Activated naive CD4-positive, alpha-beta T cell treated with anti-CD3 and anti-CD28 coated beads, Interleukin-2, amount 10 ng/mL, durations not matched to agents 7 days and 5 days (primary cell): Measurements from ENCODE around the gene RUNX2.

ENCODE experiments used
- CTCF ChIA-PET: fragments of 350-600 bp; sonication (Branson Sonifier 250); formaldehyde crosslinking; loops from one replicate; lab custom pipeline; 2021; ENCODE audit warnings: antibody characterized with exemption; lab: Charles Lee
- DNase-seq: peaks from one replicate; pipeline ENCODE4 v3.0.0-alpha.2; 2020
- H3K27ac Mint-ChIP-seq: one replicate; pipeline ENCODE4 v1.8.0; 2021; ENCODE audit warnings: mild to moderate bottlenecking, moderate library complexity, mixed read lengths
- H3K27me3 Mint-ChIP-seq: one replicate; pipeline ENCODE4 v1.8.0; 2021; ENCODE audit warnings: mild to moderate bottlenecking, mixed read lengths
- H3K36me3 Mint-ChIP-seq: one replicate; pipeline ENCODE4 v1.8.0; 2021; ENCODE audit warnings: mixed read lengths
- H3K4me1 Mint-ChIP-seq: one replicate; pipeline ENCODE4 v1.8.0; 2021; ENCODE audit warnings: mixed read lengths
- H3K4me3 Mint-ChIP-seq: one replicate; pipeline ENCODE4 v1.8.0; 2021; ENCODE audit warnings: mild to moderate bottlenecking, moderate library complexity, mixed read lengths
- H3K9me3 Mint-ChIP-seq: one replicate; pipeline ENCODE4 v1.8.0; 2021; ENCODE audit warnings: mixed read lengths

Gene RUNX2

DNA sequence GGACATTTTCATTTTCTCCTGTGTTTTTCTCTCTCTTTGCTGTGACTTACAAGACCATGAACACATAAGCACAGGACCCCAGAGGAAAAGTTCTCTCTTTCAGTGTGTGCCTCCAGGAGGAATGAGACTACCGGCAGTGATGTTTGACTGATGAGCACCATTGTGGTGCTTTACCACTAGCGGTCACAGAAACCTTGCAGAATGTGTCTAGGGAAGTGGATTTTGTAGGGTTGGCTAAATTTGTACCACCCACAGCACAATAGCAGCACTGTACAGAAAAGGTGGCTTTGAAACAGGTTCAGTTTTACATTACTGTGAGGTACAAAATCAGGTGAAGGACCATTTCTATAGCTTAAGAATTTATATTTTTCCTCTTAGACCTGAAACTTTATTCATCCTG is 351.5 kb downstream of the RUNX2 start:
- Mint-ChIP-seq H3K27me3 (peaks cover 4% of the 10 kb centered on the region), H3K4me3 (no peak overlapping the region), H3K36me3 (peaks cover 9% of the 10 kb centered on the region), H3K4me1 (peaks cover 50% of the 10 kb centered on the region), H3K27ac (no peak overlapping the region), H3K9me3 (peaks cover 15% of the 10 kb centered on the region)
- CTCF ChIA-PET = no interaction called here
- no peak for DNase-seq

DNA sequence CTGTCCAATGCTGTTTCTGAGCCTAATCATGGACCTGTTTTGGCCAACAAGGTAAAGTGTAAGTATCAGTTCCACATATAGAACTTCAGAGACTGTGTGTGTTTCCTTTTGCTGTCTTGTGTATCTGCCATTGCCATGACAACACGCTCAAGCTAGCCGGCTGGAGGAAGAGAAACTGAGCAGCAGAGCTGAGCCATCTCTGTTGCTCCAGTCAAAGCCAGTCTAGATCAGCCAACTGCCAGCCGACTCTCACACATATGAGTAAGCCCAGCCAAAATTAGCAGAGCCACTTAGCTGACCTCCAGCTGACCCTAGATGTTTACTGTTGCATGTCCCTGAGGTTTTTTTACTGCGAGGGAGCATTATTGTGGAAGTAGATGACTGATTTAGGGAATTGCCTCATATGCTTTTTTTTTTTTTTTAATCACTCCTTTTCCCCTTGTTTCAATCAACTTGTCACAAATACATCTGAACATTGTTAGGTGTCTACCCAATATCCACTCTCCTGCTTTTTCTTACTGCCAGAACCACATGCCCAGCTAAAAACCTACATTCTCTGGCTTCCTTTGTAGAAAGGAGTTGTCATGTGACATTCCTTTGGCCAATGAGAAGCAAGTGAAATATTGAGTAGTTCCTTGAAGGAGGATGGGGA is 353.9 kb downstream of the RUNX2 start:
- H3K9me3 Mint-ChIP-seq = peaks cover 17% of the 10 kb centered on the region
- H3K4me1 Mint-ChIP-seq = peaks cover 30% of the 10 kb centered on the region
- H3K4me3 Mint-ChIP-seq = no peak overlapping the region
- CTCF ChIA-PET = interaction anchor here (0.6 kb wide), 2 partner anchors 58 to 672 kb away, joined by 3 read pairs; no protein-coding TSS in a partner anchor
- no peak overlapping the region for H3K27ac Mint-ChIP-seq
- H3K36me3 Mint-ChIP-seq = peaks cover 9% of the 10 kb centered on the region
- H3K27me3 Mint-ChIP-seq = peaks cover 7% of the 10 kb centered on the region
- DNase-seq = peak; percentile 60

DNA sequence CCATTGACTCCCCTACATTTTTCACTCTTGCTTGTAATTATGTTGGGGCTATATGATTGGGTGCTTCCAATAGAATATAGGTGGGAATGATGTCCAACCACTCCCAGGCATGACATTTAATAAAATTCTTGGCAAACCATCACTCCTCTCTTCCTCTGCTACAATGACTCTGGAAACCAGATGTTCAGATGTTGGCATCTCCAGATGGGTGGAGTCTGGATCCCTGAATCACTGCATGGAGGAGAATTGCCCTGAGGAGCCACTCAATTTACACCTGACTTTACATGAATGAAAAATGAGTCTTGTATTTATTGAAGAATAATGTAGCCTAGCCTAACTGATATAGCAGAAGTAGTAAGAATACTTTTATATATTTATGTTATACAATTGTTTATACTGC is 356.3 kb downstream of the RUNX2 start:
- H3K36me3 Mint-ChIP-seq = peaks cover 6% of the 10 kb centered on the region
- no peak overlapping the region for H3K4me3 Mint-ChIP-seq
- H3K27me3 Mint-ChIP-seq = peaks cover 10% of the 10 kb centered on the region
- peaks cover 10% of the 10 kb centered on the region for H3K4me1 Mint-ChIP-seq
- no peak overlapping the region for H3K27ac Mint-ChIP-seq
- peaks cover 13% of the 10 kb centered on the region for H3K9me3 Mint-ChIP-seq
- no peak for DNase-seq
- CTCF ChIA-PET = no interaction called here

DNA sequence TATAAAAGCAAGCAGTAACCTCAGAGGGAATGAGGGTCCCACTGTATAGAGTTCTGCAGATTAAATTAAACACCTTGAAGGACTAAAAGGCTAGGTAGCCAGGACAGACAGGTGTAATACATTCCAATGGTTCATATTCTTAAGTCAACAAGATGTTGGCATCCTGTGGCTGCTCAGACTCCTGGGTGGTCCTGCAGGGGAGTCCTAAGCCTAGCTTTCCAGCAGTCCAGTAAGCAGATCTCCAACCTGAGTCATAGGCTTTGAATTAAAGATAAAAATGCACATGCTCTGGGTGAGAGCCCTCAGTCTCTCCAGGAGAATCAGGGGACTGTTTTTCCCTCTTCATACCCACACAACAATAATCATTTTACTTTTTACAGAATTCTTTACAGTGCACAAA is 356.9 kb downstream of the RUNX2 start:
- CTCF ChIA-PET = no interaction called here
- H3K36me3 Mint-ChIP-seq = peaks cover 6% of the 10 kb centered on the region
- peaks cover 10% of the 10 kb centered on the region for H3K4me1 Mint-ChIP-seq
- no peak overlapping the region for H3K27ac Mint-ChIP-seq
- H3K27me3 Mint-ChIP-seq = peaks cover 12% of the 10 kb centered on the region
- H3K9me3 Mint-ChIP-seq = peaks cover 11% of the 10 kb centered on the region
- DNase-seq = no peak
- no peak overlapping the region for H3K4me3 Mint-ChIP-seq

DNA sequence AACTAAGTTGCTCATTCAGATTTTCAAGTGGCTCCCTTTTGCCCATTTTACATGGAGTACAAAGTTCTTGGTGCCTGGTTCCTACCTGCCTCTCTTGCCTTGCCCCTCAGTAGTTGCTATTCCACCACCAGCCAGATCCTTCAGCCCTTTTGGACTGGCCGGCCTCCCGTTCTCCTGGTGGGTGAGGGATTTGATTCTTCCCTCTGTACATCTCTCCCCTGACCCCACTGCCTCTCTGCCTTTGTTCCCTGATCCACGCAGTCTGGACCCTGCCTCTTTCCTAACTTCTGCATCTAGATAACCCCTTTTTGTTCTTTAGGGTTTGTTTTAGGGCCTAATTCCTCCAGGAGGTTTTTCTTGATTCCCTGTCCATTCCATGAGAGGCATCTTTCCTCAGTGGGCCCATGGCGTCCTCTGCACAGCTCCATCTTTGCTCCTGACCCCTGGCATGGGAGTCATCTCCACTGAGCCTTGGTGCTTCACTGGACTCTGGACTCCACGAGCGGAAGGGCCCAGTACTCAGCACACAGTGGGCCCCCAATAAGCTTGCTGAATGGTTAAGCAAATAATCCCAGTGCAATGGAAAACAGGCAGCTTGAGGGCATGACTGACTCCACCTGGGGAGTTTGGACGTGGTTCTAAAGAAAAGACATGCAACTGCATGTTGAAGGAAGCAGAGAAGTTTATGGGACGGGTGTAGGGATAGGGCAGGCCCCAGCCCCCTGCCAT is 358.9 kb downstream of the RUNX2 start:
- CTCF ChIA-PET = no interaction called here
- no peak overlapping the region for H3K27ac Mint-ChIP-seq
- H3K9me3 Mint-ChIP-seq = peaks cover 6% of the 10 kb centered on the region
- peaks cover 4% of the 10 kb centered on the region for H3K4me1 Mint-ChIP-seq
- no peak overlapping the region for H3K4me3 Mint-ChIP-seq
- H3K27me3 Mint-ChIP-seq = peaks cover 12% of the 10 kb centered on the region
- H3K36me3 Mint-ChIP-seq = peaks cover 2% of the 10 kb centered on the region
- DNase-seq = no peak

DNA sequence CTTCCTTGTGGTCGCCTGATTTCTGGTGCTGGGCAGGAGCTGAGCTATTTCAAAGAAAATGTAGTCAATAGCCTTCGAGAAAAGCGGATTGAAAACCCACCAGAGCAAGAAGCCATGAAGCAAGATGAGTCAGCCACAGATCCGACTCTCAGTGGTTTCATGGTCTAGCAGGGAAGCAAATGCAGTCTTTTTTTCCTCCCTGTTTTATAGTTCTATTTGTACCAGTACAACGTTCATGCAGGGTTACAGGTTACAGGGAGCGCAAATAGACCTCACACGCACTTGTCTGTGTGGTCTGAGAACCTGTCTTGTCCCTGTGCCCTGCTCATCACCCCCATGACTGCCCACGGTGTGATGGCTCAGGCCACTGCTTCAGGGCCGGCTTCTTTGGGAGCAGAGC is 359.4 kb downstream of the RUNX2 start:
- DNase-seq = no peak
- CTCF ChIA-PET = interaction anchor here (0.8 kb wide), 1 partner anchor 62 kb away, joined by 4 read pairs; no protein-coding TSS in a partner anchor
- Mint-ChIP-seq H3K27me3 (peaks cover 12% of the 10 kb centered on the region), H3K27ac (no peak overlapping the region), H3K4me1 (peaks cover 2% of the 10 kb centered on the region), H3K9me3 (peaks cover 3% of the 10 kb centered on the region), H3K4me3 (no peak overlapping the region), H3K36me3 (no peaks in the 10 kb centered on the region)

DNA sequence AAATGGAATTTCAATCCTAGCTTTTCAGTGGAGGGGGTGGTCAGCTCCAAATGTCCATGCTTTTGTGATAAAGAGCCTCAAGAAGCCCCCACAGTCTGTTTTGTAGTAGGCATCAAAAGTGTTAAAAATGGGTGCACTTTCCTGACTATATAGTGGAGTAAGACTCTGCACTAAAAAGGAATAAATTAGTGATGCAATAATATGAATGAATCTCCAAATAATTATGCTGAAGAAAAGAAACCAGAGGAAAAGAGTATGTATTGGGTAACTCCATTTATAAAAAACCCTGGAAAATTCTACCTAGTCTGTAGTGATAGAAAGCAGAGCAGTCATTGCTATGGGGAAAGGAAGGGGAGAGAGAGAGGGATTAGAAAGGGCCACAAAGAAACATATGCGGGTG is 360.1 kb downstream of the RUNX2 start:
- CTCF ChIA-PET = interaction anchor here (0.8 kb wide), 1 partner anchor 62 kb away, joined by 4 read pairs; no protein-coding TSS in a partner anchor
- H3K27me3 Mint-ChIP-seq = peaks cover 12% of the 10 kb centered on the region
- H3K4me1 Mint-ChIP-seq = peaks cover under 1% of the 10 kb centered on the region
- peaks cover 3% of the 10 kb centered on the region for H3K9me3 Mint-ChIP-seq
- H3K27ac Mint-ChIP-seq = no peak overlapping the region
- no peaks in the 10 kb centered on the region for H3K36me3 Mint-ChIP-seq
- no peak for DNase-seq
- H3K4me3 Mint-ChIP-seq = no peak overlapping the region

DNA sequence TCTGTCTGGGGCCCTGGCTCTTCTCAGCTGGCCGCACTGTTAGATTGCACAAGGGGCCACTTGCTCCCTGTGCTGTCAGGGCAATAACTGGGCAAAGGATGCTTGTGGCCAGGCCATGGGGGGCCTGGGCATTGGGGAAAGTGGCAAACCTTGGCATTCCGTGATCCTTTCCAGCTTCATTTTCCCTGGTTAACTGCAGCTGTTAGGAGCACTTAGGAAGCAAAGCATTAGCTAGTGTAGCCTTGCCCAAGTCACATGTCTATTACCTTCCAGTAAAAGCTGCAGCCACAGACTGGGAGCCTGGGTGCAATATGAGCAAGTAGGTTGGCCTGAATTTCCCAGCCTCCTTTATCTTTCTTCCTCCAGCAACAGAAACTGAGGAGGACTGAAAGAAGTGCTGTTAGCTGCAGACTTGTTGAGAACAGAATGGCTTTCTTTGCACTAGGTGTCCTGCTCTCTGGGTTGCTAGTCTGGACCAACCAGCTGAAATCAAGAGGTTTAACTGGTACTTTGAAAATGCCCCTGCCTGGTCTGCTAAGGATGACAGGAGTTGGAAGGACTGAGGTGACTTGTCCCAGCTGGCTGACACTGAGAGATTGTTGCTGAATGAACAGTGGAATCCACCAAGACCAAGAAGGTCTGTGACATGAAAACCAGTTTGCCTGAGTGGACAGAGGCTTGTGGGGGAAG is 361.9 kb downstream of the RUNX2 start:
- H3K27me3 Mint-ChIP-seq = peaks cover 12% of the 10 kb centered on the region
- H3K27ac Mint-ChIP-seq = no peak overlapping the region
- no peaks in the 10 kb centered on the region for H3K36me3 Mint-ChIP-seq
- peaks cover 2% of the 10 kb centered on the region for H3K4me1 Mint-ChIP-seq
- H3K9me3 Mint-ChIP-seq = peaks cover 2% of the 10 kb centered on the region
- CTCF ChIA-PET = no interaction called here
- no peak for DNase-seq
- no peak overlapping the region for H3K4me3 Mint-ChIP-seq

DNA sequence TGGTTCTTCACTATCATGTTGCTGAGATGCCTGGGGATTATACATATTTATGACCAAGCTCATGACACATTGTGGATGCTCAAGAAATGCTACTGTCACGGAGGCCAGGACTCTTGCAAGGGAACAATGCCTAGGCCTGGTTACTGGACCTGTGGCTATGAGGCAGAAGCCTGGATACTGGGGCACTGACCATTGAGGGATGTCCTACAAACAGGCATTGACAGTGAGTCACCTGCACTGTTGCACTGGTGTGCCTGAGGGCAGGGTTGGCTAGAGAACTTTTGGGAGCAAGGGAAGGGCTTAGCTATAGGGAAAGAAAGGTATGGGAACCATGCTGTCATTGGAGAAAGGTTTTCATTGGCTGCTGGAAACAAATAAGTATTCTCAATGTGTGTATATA is 362.7 kb downstream of the RUNX2 start:
- Mint-ChIP-seq H3K9me3 (peaks cover 2% of the 10 kb centered on the region), H3K4me1 (peaks cover 2% of the 10 kb centered on the region), H3K27ac (no peak overlapping the region), H3K27me3 (peaks cover 12% of the 10 kb centered on the region), H3K36me3 (no peaks in the 10 kb centered on the region), H3K4me3 (no peak overlapping the region)
- CTCF ChIA-PET = no interaction called here
- no peak for DNase-seq

DNA sequence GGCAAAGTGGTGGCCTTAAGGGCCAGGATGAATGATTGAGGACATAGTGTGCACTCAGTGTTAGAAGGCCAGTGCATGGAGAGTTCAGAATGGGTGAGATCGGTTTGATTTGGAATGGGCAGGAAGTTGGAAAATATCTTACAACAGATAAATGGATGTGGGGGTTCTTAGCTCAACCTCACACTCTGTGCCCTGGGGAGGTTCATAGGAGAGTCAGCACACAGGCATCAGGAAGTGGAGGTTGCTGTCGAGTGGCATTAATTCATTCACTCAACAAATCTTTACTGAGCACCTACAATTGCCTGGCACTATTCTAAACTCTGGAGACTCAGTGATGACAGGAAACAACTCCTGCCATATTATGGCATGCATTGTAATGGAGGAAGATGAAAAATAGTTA is 363.3 kb downstream of the RUNX2 start:
- H3K27ac Mint-ChIP-seq = no peak overlapping the region
- H3K36me3 Mint-ChIP-seq = no peaks in the 10 kb centered on the region
- no peak overlapping the region for H3K4me3 Mint-ChIP-seq
- H3K9me3 Mint-ChIP-seq = no peaks in the 10 kb centered on the region
- DNase-seq = no peak
- CTCF ChIA-PET = no interaction called here
- H3K4me1 Mint-ChIP-seq = peaks cover 2% of the 10 kb centered on the region
- peaks cover 12% of the 10 kb centered on the region for H3K27me3 Mint-ChIP-seq

DNA sequence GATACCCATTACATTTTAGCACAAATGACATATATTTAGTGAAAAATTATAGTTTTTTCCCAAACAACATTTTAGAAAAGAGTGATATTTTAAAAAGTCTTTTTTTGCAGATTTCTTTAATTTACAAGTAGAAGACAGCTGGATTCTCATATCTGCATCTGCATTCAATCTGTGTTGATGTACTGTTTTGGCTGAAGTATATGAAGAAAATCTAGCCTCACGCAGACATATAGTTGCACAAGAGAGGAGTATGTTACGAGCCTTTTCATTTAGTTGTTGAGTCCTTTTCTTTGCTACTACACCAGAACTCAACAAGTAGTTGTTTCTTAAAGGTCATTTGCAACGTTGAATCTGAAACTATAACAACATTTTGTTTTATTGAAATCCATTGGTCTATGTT is 363.9 kb downstream of the RUNX2 start:
- Mint-ChIP-seq H3K4me3 (no peak overlapping the region), H3K36me3 (no peaks in the 10 kb centered on the region), H3K27ac (no peak overlapping the region), H3K9me3 (no peaks in the 10 kb centered on the region), H3K4me1 (peaks cover 2% of the 10 kb centered on the region), H3K27me3 (peaks cover 9% of the 10 kb centered on the region)
- no peak for DNase-seq
- CTCF ChIA-PET = no interaction called here

DNA sequence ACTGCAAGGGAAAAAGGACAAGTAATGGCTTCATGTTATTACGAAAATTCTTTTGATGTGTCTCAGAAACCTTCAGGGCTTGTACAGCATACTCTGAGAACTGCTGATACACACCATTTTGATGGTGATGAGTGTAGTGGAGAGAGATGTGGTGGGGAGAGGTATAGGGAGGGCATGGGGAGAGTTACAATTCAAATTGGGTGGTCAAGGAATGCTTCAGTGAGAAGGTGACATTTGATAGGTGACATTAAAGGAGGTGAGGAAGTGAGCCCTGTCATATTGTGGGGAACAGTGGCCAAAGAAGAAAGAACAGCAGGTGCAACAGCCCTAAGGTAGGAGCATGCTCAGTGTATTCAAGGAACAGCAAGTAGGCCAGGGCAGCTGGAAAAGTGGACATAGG is 368.6 kb downstream of the RUNX2 start:
- Mint-ChIP-seq H3K27me3 (no peaks in the 10 kb centered on the region), H3K36me3 (no peaks in the 10 kb centered on the region), H3K4me3 (no peak overlapping the region), H3K4me1 (peaks cover 2% of the 10 kb centered on the region), H3K9me3 (no peaks in the 10 kb centered on the region), H3K27ac (no peak overlapping the region)
- no peak for DNase-seq
- CTCF ChIA-PET = no interaction called here

DNA sequence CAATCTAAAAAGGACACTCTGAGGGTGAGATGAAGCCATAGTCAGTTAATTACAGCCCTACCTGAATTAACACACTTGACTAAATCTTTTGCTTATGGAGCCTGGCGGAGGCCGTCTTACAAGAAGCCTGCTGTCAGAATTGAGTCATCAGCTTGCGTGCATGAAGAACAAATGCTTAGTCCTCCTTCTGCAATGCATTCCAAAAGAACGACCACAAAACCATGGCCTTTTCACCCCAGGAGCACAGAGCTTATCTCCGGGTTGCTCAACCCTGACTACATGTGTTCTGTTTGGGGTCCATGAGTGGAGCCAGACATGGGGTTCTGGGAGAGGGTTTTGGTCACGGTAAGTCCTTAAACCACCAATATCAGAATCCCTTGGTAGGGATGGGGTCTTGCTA is 369.5 kb downstream of the RUNX2 start:
- no peak overlapping the region for H3K27ac Mint-ChIP-seq
- no peak for DNase-seq
- CTCF ChIA-PET = no interaction called here
- H3K4me1 Mint-ChIP-seq = peaks cover 2% of the 10 kb centered on the region
- H3K9me3 Mint-ChIP-seq = no peaks in the 10 kb centered on the region
- no peaks in the 10 kb centered on the region for H3K27me3 Mint-ChIP-seq
- no peak overlapping the region for H3K4me3 Mint-ChIP-seq
- no peaks in the 10 kb centered on the region for H3K36me3 Mint-ChIP-seq

DNA sequence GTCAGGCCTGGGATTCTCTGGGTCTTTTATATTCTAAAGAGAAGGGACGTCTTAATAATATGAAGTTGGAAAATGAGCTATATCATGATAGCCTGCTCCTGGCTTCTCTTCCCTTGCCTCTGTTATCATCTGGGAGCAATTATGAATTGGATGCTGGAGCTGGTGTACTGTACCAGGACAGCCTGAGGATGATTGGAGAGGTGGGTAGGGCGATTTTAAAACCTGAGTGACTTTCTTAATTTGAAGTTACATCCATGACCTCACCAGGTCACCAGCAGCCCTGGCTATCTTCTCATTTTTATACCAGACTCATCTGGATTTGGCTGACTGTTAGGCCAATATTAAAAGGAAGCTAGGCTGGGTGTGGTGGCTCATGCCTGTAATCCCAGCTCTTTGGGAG is 369.9 kb downstream of the RUNX2 start:
- Mint-ChIP-seq H3K4me1 (peaks cover 2% of the 10 kb centered on the region), H3K27me3 (no peaks in the 10 kb centered on the region), H3K36me3 (no peaks in the 10 kb centered on the region), H3K27ac (no peak overlapping the region), H3K4me3 (no peak overlapping the region), H3K9me3 (no peaks in the 10 kb centered on the region)
- no peak for DNase-seq
- CTCF ChIA-PET = interaction anchor here (0.7 kb wide), 1 partner anchor 144 kb away, joined by 3 read pairs; no protein-coding TSS in a partner anchor
